SH-SY5Y (cell line): Measurements from ENCODE around the gene RPL15.

Experiments used
- GATA2 ChIP-seq: IDR thresholded peaks from 2 replicates; pipeline ENCODE4 v1.6.1; 2011; ENCODE audit warnings: mild to moderate bottlenecking, low read depth, low read length
- GATA3 ChIP-seq: IDR thresholded peaks from 2 replicates; pipeline ENCODE4 v1.6.1; 2011; ENCODE audit warnings: low read depth, mild to moderate bottlenecking, low read length, moderate library complexity

GRCh38 chr3:23932571-23932970 lies 15.6 kb downstream of the RPL15 start:
- TF ChIP-seq GATA2 (no peak), GATA3 (no peak)
